ENCODE results near the gene PHACTR3.

DNA sequence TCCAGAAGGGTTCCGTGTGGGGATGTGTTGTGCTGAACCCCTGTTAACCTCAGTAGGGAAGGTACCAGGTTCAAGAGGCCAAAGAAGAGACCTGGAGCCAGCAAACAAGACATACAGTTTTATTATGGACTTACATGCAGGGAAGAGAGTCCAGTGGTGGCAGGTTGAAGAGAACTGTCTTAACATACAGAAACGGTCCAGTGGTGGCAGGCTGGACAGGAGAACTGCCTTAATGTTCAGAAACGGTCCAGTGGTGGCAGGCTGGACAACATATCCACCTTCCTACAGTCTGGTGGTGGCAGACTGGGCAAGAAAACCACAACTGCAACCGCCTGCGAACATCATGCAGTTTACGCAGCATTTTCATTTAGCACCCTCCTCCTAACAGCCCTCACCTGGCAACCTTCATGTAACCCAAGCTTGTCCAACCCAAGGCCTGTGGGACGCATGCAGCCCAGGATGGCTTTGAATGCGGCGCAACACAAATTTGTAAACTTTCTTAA is 75.9 kb downstream of the PHACTR3 start:
- TF ChIP-seq, protein P1, sequence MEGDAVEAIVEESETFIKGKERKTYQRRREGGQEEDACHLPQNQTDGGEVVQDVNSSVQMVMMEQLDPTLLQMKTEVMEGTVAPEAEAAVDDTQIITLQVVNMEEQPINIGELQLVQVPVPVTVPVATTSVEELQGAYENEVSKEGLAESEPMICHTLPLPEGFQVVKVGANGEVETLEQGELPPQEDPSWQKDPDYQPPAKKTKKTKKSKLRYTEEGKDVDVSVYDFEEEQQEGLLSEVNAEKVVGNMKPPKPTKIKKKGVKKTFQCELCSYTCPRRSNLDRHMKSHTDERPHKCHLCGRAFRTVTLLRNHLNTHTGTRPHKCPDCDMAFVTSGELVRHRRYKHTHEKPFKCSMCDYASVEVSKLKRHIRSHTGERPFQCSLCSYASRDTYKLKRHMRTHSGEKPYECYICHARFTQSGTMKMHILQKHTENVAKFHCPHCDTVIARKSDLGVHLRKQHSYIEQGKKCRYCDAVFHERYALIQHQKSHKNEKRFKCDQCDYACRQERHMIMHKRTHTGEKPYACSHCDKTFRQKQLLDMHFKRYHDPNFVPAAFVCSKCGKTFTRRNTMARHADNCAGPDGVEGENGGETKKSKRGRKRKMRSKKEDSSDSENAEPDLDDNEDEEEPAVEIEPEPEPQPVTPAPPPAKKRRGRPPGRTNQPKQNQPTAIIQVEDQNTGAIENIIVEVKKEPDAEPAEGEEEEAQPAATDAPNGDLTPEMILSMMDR (IDR thresholded peaks at IDR 0.05) = no peak
- TF ChIP-seq POLR2A (IDR thresholded peaks at IDR 0.05) = no peak

All from right lobe of liver (tissue), 4 donors.